Activated naive CD8-positive, alpha-beta T cell treated with anti-CD3 and anti-CD28 coated beads, Interleukin-2, amount 10 ng/mL, durations not matched to agents 7 days and 5 days (primary cell): ENCODE results near the gene TRPM4. TPM values are rescaled to one million over a fixed set of nuclear protein-coding genes. Genes with fewer than 3 reads are reported as not detected.

Experiments
- ATAC-seq: fragments of 150-1000 bp; cut with Tn5 transposase; one replicate; pipeline ENCODE4 v1.10.0; 2021; ENCODE audit warnings: low read depth, moderate library complexity
- POLR2A ChIA-PET: fragments of 350-600 bp; sonication (Branson Sonifier 250); formaldehyde crosslinking; loops from one replicate; lab custom pipeline; 2021; ENCODE audit warnings: antibody characterized with exemption; lab: Charles Lee
- DNase-seq: peaks from one replicate; pipeline ENCODE4 v3.0.0; 2021
- H3K27ac Mint-ChIP-seq: one replicate; pipeline ENCODE4 v1.8.0; 2022; ENCODE audit warnings: mild to moderate bottlenecking, mixed read lengths
- H3K27me3 Mint-ChIP-seq: one replicate; pipeline ENCODE4 v1.8.0; 2022; ENCODE audit warnings: mild to moderate bottlenecking, moderate library complexity, mixed read lengths
- H3K36me3 Mint-ChIP-seq: one replicate; pipeline ENCODE4 v1.8.0; 2021; ENCODE audit warnings: mild to moderate bottlenecking, mixed read lengths
- H3K4me1 Mint-ChIP-seq: one replicate; pipeline ENCODE4 v1.8.0; 2021; ENCODE audit warnings: mixed read lengths
- H3K4me3 Mint-ChIP-seq: one replicate; pipeline ENCODE4 v1.8.0; 2022; ENCODE audit warnings: mild to moderate bottlenecking, moderate library complexity, mixed read lengths
- H3K9me3 Mint-ChIP-seq: one replicate; pipeline ENCODE4 v1.8.0; 2021; ENCODE audit warnings: mixed read lengths
- total RNA-seq, 2 experiments: library from RNA; stranded (reverse); gene quantifications; one replicate each; pipeline ENCODE4 v1.2.3, GENCODE V29; 2021

The TRPM4 gene
- under 1 TPM; 0.19 to 0.34 TPM for total RNA-seq

DNA sequence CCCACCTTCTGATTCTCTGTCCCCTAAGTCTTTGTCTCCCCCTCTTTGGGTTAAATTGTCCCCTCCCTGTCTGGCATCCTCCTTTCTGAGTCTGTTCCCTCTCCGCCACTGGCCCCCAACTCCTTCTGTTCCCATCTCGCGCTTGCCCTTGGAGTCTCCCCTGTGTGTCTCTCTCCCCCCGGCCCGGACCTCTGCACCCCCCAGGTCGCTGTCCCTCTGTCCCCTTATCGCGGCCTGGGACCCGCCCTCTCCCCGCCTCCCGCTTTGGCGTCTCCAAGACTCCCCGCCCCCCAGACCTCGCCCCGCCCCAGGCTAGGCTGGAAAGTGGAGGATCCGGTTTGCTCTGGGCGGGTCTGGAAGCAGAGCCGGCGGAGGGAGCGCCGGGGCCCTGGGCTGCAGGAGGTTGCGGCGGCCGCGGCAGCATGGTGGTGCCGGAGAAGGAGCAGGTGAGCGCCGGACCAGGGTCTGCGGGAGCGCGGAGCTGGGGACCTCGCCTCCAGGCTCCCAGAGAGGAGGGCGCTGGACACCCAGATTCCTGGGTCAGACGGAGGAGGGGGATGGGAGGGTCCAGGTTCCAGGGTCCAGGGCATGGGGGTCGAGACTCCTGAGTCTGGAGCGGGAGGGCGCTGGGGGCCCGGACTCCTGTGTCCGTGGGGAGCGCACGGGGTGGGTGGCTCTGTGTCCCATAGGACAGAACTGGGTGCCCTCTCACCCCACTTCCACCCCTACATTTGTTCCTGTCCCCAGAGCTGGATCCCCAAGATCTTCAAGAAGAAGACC, at the start of gene TRPM4:
TRPM4 (plus strand) TSS at position 348 of the 780 bp plus-strand sequence; CDS start at position 423, 75 bp downstream.
- Mint-ChIP-seq H3K4me1 (peaks cover 7% of the 10 kb centered on the region), H3K9me3 (no peaks in the 10 kb centered on the region), H3K4me3 (peak within 1 kb of the TSS; percentile 62), H3K27ac (no peak within 1 kb of the TSS), H3K36me3 (no peaks in the 10 kb centered on the region), H3K27me3 (peaks cover 47% of the 10 kb centered on the region)
- POLR2A ChIA-PET, result no interaction called here
- DNase-seq, result peak; percentile 66
- ATAC-seq, result peak; percentile 71

- H3K27ac Mint-ChIP-seq, result no peak overlapping the region
- no peaks in the 10 kb centered on the region for H3K9me3 Mint-ChIP-seq
- DNase-seq, result no peak
- POLR2A ChIA-PET, result no interaction called here
- ATAC-seq, result no peak
- H3K27me3 Mint-ChIP-seq, result no peaks in the 10 kb centered on the region
- peaks cover 21% of the 10 kb centered on the region for H3K36me3 Mint-ChIP-seq
- H3K4me3 Mint-ChIP-seq, result no peak overlapping the region
- H3K4me1 Mint-ChIP-seq, result peaks cover 14% of the 10 kb centered on the region
Measured at GRCh38 chr19:49109051-49109450, 48.5 kb upstream of the TRPM4 start.

DNA sequence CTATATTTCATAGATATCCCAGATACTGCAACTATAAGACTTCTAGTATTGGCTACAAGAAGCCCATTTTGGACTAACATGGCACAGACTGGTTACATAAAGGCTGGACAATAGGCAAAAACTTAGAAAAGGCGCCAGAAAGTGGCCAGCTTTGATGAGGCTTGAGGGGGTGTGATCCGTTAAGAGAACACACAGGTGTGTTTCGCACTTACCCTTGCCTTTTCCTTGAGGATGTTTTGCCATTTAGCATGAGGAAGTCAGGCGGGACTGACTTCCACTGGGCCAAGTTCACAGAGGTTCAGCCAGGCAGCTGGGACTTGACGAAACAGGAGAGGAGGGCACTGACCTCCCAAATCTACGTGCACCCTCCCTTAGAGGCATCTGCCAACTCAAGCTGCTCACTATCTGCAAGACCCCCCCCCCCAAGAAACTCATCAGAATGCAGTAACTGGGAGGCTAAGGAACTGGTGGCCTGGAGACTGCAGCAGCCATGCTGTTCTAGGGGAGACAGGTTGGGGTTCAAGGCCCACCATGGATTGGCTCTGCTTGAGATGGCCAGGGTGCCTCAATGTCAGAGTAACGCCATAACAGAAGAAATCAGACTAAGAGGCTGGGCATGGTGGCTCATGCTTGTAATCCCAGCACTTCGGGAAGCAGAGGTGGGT, 47.9 kb upstream of the TRPM4 start:
- DNase-seq (no peak), ATAC-seq (no peak)
- H3K27me3 Mint-ChIP-seq, result no peaks in the 10 kb centered on the region
- H3K27ac Mint-ChIP-seq, result no peak overlapping the region
- H3K4me3 Mint-ChIP-seq, result no peak overlapping the region
- H3K9me3 Mint-ChIP-seq, result no peaks in the 10 kb centered on the region
- peaks cover 21% of the 10 kb centered on the region for H3K36me3 Mint-ChIP-seq
- POLR2A ChIA-PET, result no interaction called here
- peaks cover 13% of the 10 kb centered on the region for H3K4me1 Mint-ChIP-seq

DNA sequence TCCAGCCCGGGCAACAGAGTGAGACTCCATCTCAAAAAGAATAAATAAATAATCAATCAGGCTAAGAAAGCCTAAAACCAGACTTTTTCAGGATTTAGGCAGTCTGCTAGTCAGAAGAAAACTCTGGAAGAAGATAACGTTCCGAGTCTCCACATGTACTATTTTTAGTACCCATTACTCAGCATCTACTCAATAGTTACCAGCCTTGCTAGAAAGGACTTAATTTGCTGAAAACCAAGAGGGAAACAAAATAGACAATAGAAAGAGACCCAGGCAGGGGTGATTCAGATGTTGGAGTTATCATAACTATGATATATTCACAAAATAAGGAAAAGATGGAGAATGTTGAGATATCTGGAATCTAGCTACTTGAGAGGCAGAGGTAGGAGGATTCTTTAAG, 47.0 kb upstream of the TRPM4 start:
- POLR2A ChIA-PET, result interaction anchor here (1.1 kb wide), 1 partner anchor 23 kb away, joined by 4 read pairs; no protein-coding TSS in a partner anchor
- Mint-ChIP-seq H3K36me3 (peaks cover 18% of the 10 kb centered on the region), H3K4me1 (peaks cover 12% of the 10 kb centered on the region), H3K9me3 (no peaks in the 10 kb centered on the region), H3K27me3 (no peaks in the 10 kb centered on the region), H3K4me3 (no peak overlapping the region), H3K27ac (no peak overlapping the region)
- DNase-seq (no peak), ATAC-seq (no peak)

- H3K27me3 Mint-ChIP-seq, result no peaks in the 10 kb centered on the region
- DNase-seq (no peak), ATAC-seq (no peak)
- H3K4me3 Mint-ChIP-seq, result no peak overlapping the region
- H3K4me1 Mint-ChIP-seq, result peaks cover 12% of the 10 kb centered on the region
- POLR2A ChIA-PET, result interaction anchor here (1.1 kb wide), 1 partner anchor 23 kb away, joined by 4 read pairs; no protein-coding TSS in a partner anchor
- peaks cover 16% of the 10 kb centered on the region for H3K36me3 Mint-ChIP-seq
- H3K27ac Mint-ChIP-seq, result no peak overlapping the region
- H3K9me3 Mint-ChIP-seq, result no peaks in the 10 kb centered on the region
Measured at GRCh38 chr19:49111218-49111998, 46.2 kb upstream of the TRPM4 start.

GRCh38 chr19:49113762-49114629, 43.6 kb upstream of the TRPM4 start, which contains the start of gene LIN7B:
Gene LIN7B, plus strand, starts transcription at chr19:49114370. Its CDS starts 35 bp downstream, at chr19:49114405.
- H3K9me3 Mint-ChIP-seq, result no peaks in the 10 kb centered on the region

GRCh38 chr19:49114630-49115363, 42.8 kb upstream of the TRPM4 start:
- Mint-ChIP-seq H3K4me3 (peak overlapping the region; percentile 82), H3K36me3 (peaks cover 4% of the 10 kb centered on the region), H3K27ac (no peak overlapping the region), H3K9me3 (no peaks in the 10 kb centered on the region), H3K4me1 (peaks cover 15% of the 10 kb centered on the region), H3K27me3 (peaks cover 2% of the 10 kb centered on the region)
- DNase-seq, result peak; percentile 63
- no peak for ATAC-seq
- POLR2A ChIA-PET, result interaction anchor here (1.0 to 2.3 kb wide), 4 partner anchors 13 to 30 kb away, joined by 3 to 11 read pairs (median 6); no protein-coding TSS in a partner anchor

More at GRCh38 chr19:49113762-49114629, 43.6 kb upstream of the TRPM4 start, which contains the start of gene LIN7B:
- peaks cover 15% of the 10 kb centered on the region for H3K4me1 Mint-ChIP-seq
- peak within 1 kb of the TSS; percentile 91 for H3K4me3 Mint-ChIP-seq
- H3K27me3 Mint-ChIP-seq, result no peaks in the 10 kb centered on the region
- H3K27ac Mint-ChIP-seq, result peak within 1 kb of the TSS; percentile 30
- POLR2A ChIA-PET, result interaction anchor here (0.6 to 2.3 kb wide), 5 partner anchors 12 to 31 kb away, joined by 3 to 11 read pairs (median 5); no protein-coding TSS in a partner anchor
- peaks cover 7% of the 10 kb centered on the region for H3K36me3 Mint-ChIP-seq
- ATAC-seq, result peak; percentile 63
- DNase-seq, result peak; percentile 96

GRCh38 chr19:49116544-49116943, 41.0 kb upstream of the TRPM4 start:
- Mint-ChIP-seq H3K9me3 (no peaks in the 10 kb centered on the region), H3K27me3 (peaks cover 14% of the 10 kb centered on the region), H3K36me3 (peaks cover 4% of the 10 kb centered on the region), H3K27ac (no peak overlapping the region), H3K4me1 (peaks cover 21% of the 10 kb centered on the region), H3K4me3 (no peak overlapping the region)
- no peak for ATAC-seq
- DNase-seq, result no peak
- POLR2A ChIA-PET, result interaction anchor here (1.2 kb wide), 1 partner anchor 11 kb away, joined by 3 read pairs; no protein-coding TSS in a partner anchor

- ATAC-seq (no peak), DNase-seq (no peak)
- H3K27ac Mint-ChIP-seq, result peak overlapping the region; percentile 87
- H3K36me3 Mint-ChIP-seq, result peaks cover 4% of the 10 kb centered on the region
- peak overlapping the region; percentile 86 for H3K4me3 Mint-ChIP-seq
- H3K27me3 Mint-ChIP-seq, result peaks cover 18% of the 10 kb centered on the region
- POLR2A ChIA-PET, result interaction anchor here (1.0 to 1.2 kb wide), 2 partner anchors 9 to 12 kb away, joined by 3 to 4 read pairs; no protein-coding TSS in a partner anchor
- H3K4me1 Mint-ChIP-seq, result peaks cover 21% of the 10 kb centered on the region
- H3K9me3 Mint-ChIP-seq, result no peaks in the 10 kb centered on the region
Measured at GRCh38 chr19:49117677-49118564, 39.7 kb upstream of the TRPM4 start.

DNA sequence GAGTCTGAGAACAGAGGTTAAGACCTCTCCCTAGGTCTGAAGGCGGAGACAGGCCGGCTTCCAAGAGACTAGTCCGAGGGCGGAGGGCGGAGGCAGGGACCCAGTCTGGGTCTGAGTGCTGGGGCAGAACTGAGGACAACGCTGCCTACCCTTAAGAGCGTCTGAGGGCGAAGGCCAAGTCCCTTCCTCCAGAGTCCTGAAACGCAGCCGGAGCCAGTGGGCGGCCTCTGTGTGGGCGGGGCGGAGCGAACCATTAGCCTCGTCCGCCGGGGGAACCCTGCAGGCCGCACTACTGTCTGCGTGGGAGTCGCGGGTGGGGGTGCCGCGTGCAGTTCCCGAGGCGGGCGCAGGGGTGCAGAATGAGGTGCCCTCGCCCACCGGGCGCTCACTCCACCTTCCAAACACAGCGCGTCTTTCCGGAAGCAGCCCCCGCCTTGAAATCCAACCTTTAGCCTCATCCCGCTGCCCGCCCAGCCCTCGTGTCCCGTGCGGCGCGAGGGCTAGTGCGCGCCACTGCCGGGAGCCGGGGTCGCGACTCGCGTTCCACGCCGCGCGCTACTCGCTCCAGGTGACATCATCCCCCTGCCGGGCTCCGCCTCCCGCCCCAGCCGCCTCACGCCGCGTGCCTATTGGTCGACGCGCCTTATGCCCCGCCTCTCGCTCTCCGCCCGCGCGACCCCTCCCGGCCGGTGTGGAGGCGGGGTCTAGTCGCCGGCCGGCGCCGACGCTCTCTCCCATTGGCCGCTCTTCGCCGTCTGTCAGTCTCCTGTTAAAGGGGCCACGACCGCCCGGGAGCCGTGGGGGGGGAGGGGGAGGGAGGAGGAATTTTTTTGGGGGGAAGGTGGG, 38.8 kb upstream of the TRPM4 start, which contains the start of gene C19orf73:
C19orf73 (minus strand) TSS at position 579 of the 846 bp plus-strand sequence; CDS start at position 458, 121 bp downstream.
- peak; percentile 98 for DNase-seq
- H3K36me3 Mint-ChIP-seq, result peaks cover 4% of the 10 kb centered on the region
- peaks cover 22% of the 10 kb centered on the region for H3K27me3 Mint-ChIP-seq
- POLR2A ChIA-PET, result interaction anchor here (1.0 kb wide), 1 partner anchor 8 kb away, joined by 4 read pairs; no protein-coding TSS in a partner anchor
- H3K9me3 Mint-ChIP-seq, result no peaks in the 10 kb centered on the region
- ATAC-seq, result peak; percentile 79
- H3K4me1 Mint-ChIP-seq, result peaks cover 16% of the 10 kb centered on the region
- H3K27ac Mint-ChIP-seq, result peak within 1 kb of the TSS; percentile 87
- H3K4me3 Mint-ChIP-seq, result peak within 1 kb of the TSS; percentile 86
